NCI-H526 (cell line): ENCODE measurements around the gene SYT14.
"Not testable (repeated sequence)": the region's sequence is repeated elsewhere in the genome, so short reads cannot be mapped to it uniquely, and the experiment has no call there.

Source experiments
- DNase-seq, 2 experiments: peaks; one replicate each; lab custom pipeline; 2025; lab: John Stamatoyannopoulos, UW

The SYT14 gene

DNA sequence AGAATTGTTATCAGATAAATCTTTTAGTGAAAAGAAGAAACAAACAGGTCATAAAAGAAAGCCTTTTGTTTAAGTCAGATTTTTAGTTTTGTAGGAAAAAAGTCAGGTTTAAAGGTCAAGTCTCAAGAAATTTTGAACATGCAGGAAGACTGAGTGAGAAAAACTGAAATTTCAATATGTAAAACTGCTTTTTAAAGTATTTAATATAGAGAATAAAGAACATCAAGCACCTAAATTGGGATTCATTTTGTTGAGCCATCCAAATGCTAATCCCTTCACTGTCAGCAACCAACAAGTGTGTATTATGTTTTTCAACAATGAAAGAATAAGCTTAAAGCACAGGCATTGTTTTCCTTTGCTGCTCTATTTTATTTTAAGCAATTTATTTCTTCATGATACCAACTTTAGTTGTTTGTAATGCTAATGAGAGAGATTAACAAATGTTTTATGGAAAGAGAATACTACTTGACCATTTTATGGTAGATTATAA is 179.7 kb downstream of the SYT14 start:
- DNase-seq, result no peak

- no peak for DNase-seq
Measured at GRCh38 chr1:210123383-210123782, 185.4 kb downstream of the SYT14 start.

DNA sequence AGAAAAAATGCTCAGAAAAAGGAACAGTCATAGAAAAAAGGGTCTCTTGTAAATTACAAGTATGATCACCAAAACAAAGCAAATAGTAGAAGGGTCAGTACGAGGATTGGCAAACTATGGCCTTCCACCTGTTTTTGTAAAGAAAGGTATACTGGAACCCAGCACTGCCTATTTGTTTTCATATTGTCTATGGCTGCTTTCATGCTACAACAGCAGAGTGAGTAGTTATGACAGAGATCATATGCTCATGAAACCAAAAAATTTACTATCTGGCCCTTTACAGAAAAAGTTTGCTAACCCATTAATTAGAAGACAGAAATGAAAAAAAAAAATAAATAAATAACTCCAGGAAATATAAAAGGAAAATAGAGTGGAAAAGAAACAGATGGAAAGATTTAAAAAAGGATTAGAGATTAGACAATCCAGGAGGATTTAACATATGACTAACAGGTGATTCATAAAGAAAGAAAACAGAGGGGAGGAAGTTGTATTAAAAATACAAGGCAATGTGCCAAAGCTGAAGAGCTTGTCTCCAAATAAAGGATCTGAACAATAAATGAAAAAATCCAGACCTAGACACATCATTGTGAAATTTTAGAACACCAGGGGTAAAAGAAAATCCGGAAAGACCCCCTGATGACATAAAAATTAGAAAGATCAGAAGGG is 186.0 kb downstream of the SYT14 start:
- no peak for DNase-seq

GRCh38 chr1:210124736-210125135 is 186.7 kb downstream of the SYT14 start:
- no peak for DNase-seq

DNA sequence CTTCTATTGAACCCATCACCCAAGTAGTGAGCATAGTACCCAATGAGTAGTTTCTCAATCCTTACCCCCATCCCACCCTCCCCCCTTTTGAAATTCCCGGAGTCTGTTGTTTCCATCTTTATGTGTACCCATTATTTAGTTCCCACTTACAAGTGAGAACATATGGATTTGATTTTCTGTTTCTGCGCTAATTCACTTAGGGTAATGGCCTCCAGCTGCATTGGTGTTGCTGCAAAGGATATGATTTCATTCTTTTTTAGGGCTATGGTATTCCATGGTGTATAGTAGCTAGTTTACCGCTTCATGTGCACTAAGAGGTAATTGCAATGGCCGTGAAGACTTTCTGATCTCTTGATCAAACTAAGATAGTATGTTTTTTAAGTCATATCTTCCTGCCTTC is 187.1 kb downstream of the SYT14 start:
- DNase-seq, result no peak

GRCh38 chr1:210129092-210129491 is 191.1 kb downstream of the SYT14 start:
- DNase-seq, result no peak

DNA sequence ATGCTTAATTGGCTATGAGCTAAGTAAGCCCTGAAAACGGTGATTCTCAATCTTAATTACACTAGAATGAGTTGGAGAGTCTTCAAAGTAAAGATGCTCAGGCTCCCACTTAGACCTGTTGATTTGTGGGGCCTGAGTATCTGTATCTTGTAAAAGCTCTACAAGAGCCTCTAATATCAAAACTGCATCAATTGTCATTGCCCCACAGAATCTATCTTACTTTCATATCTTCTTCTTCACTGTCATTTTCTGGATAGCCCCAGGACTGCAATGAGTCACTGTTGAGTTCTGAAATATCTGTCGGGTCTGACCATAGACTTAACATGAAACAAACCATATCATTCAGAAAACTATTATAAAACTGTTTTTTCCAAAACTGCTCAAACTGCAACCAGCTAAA is 191.7 kb downstream of the SYT14 start:
- DNase-seq, result no peak

DNA sequence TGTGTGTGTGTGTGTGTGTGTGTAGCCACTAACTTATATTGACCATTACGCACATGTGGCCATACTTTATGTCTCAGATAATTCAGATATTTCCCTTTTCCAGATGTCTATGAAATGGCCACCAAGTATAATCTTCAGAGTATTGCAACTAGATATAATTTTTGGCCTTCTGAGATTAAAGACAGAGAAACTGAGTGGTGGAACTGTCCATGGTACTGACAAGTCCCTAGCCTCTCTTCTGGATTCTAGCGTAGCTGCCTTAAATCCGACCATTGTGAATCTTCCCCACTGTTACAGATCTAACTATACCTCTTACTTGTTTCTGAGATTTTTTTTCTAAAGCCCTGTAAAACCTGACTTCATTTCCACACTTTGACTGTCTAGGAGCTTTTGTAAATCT is 194.6 kb downstream of the SYT14 start:
- no peak for DNase-seq

- DNase-seq, result peak; percentile 7 to 80
Measured at GRCh38 chr1:210143465-210144062, 205.5 kb downstream of the SYT14 start.

GRCh38 chr1:210144736-210145135 is 206.7 kb downstream of the SYT14 start:
- no peak for DNase-seq

DNA sequence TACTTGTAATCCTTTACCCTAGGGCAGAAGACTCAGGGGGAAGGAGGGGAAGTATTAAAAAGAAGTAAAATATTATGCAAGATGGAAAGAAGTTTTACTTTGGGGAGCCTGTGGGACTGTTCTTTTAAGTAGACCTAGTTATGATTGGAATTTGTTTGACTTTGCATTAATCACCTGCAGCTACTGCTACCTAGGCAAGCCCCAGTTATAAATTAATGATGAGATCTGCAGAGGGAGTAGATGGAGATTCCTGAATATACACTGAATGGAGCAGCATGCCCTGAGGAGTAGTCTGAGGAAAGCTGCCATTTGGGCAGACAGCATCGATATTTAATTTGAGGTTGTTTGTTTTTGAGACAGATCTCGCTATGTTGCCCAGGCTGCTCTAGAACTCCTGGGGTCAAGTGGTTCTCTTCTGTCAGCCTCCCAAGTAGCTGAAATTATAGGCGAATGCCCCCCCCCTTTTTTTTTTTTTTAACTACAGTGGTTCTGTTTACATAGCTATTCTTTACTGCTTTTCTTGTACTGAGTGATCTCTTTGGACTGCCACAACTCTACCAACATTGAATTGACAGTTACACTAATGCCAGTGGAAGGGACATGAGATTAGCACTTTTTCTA is 213.1 kb downstream of the SYT14 start:
- DNase-seq, result peak; percentile 42 to 43

- no peak for DNase-seq
Measured at GRCh38 chr1:210159211-210159610, 221.2 kb downstream of the SYT14 start.

DNA sequence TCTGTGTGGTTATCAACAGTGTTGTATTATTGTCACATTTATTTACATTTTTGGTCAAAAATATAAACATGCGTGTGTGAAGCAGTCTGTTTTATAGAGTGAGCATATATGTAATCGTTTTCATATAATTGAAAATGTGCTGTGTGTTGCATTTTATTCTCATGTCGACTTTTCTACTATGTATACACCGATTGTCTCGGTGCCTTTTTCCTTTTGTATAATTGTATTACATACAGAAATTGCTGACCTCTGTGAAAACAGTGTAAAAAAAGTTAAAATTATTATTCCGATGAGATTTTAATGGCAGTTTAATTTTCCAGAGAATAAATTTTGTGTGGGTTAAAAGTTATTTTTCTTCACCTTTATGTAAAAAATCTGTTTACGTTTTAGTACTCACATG is 232.2 kb downstream of the SYT14 start:
- no peak for DNase-seq

- DNase-seq, result no peak
Measured at GRCh38 chr1:210174133-210174532, 236.1 kb downstream of the SYT14 start.

DNA sequence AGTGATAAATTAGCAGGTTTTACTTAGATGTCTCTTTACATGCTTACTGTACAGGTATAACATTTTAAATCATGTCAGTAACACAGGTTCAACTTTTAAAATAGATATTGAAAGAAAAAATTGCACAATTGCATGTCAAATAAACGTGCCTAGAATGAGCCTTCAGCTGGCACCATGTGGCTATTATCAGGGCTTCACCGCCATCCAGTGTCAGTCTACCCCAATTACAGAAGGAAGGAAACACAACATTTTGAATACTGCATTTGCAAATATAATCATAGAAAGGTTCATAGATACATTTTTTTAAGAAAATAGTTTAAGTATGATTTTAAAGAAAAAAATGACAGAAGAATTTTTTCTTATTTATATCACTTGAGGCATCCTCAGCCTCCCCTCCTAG is 247.0 kb downstream of the SYT14 start:
- no peak for DNase-seq

- DNase-seq, result not testable (repeated sequence)
Measured at GRCh38 chr1:210187849-210188606, 250.0 kb downstream of the SYT14 start.

DNA sequence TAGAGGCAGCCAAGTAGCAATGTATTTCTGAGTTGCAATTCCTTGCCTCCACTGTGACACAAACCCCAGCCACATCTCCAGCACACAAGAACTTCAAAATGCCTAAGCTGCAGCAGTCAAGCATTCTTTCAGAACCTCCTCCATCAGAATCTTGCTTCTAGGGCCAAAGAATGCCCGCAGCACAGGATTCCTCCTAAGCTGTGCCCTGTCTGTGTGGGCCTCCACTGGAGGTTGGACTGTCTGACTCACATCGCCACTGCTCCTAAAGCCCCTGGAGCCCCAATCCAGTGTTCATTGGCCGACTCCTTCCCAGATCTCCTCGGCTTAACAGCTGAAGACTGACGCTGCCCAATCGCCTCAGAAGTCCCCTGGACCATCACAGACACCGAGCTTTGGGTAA is 251.4 kb downstream of the SYT14 start:
- DNase-seq, result no peak

GRCh38 chr1:210195635-210196160 is 257.7 kb downstream of the SYT14 start:
- DNase-seq, result no peak

- DNase-seq, result not testable (repeated sequence)
Measured at GRCh38 chr1:210196266-210196665, 258.2 kb downstream of the SYT14 start.

DNA sequence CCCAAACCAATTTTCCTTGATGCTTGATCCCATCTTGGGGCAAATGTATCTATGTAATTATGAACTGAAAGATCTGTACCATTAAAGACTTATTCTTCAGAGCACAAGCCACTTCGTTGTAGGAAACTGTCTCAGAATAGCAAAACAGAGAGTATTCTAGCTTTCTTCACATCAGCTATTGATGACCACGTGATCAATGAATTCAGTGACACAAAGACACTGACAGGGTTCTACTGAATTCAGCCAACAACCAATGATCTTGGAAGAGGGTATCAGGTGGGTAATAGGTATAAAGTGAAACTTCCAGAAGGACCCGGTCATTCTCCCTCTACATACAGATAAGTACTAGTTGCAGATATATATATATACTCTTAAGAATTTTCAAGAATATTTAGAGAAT is 260.8 kb downstream of the SYT14 start:
- no peak for DNase-seq

DNA sequence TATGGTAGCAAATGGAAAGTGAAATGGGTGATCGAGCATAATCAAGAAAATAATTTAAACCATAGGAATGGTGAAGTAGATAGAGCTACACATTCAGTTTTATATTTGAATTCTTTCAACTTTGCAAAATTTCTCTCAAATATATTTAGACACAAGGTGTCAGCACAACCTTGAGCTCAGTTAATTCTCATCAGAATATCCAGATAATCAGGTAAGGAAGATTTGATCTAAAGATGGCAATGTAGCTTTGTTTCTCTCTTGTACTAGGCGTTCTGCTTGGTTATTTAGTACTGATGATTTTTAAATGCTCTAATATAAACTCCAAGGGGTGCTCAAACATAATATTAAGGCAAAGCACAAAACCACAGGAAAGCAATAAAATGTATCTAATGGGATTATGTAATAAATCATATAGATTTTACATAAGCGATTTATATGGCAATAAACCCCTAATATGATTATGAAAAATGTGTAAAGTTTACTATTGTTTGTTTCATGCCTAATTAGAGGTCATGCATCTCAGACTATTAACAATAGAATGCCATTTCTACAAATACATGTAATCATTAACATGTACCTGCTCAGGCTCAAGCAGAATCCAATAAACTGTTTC is 262.2 kb downstream of the SYT14 start:
- no peak for DNase-seq

DNA sequence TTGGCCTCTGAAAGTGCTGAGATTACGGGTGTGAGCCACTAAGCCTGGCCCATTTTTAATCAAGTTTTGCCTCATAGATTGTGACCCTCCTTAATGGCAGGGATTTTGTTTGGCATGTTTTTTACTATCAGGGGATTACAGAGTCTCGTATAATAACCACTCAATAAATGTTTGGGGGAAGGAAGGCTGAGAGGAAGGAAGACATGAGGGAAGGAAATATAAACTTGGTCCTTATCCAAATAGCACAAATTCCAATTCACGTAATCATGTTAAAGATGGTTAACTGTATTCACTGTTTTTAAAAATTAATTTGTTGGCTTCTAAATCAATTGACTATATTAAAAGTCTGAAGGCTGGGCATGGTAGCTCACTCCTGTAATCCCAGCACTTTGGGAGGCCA is 263.7 kb downstream of the SYT14 start:
- DNase-seq, result no peak
